GM20431 (cell line): ENCODE results near the gene ABCD2.
"Not testable (repeated sequence)": the region's sequence is repeated elsewhere in the genome, so short reads cannot be mapped to it uniquely, and the experiment has no call there.

Experiments
- in situ Hi-C: fragments of 300-500 bp; cut with MseI, MboI; formaldehyde crosslinking; loops from one replicate; pipeline ENCODE4 v1.15.0; 2020; ENCODE audit warnings: low sequenced_read_pairs; ENCODE audit not compliant: unreplicated experiment

ABCD2 gene

DNA sequence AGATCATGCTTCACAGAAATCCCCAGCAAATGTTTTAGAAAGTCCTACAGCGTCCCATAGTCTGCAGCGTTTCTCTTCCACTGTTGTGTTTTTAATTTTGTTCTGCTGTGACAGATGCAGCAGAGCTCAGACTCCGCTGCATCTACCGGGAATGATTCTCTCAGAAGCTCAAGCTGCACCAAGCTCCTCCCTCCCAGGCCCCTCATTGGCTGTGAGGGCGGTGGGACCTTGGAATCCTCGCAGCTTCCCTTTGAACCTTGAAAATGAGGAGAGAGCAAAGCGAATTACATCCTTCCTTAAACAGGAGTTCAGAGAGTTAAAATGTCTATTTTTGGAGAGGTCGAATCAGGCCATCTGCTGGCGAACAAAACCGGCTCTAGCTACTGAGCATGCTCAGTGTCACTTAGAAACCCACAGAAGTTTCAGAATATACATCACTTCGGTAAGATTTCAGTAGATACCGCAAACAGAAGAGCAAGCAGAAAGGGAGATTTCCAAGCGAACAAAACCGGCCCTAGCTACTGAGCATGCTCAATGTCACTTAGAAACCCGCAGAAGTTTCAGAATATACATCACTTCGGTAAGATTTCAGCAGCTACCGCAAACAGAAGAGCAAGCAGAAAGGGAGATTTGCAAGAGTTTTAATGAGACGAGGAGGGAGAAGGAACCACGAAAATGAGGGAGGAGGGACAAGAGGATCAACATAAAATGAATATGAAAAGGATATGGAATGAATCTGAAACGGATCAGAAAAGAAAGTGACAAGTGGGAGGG lies at the start of gene ABCD2:
Gene ABCD2, minus strand, starts transcription at position 144 of the 774 bp plus-strand sequence. CDS start 188 bp downstream, outside the sequence.
- in situ Hi-C loops, result no loop called here

DNA sequence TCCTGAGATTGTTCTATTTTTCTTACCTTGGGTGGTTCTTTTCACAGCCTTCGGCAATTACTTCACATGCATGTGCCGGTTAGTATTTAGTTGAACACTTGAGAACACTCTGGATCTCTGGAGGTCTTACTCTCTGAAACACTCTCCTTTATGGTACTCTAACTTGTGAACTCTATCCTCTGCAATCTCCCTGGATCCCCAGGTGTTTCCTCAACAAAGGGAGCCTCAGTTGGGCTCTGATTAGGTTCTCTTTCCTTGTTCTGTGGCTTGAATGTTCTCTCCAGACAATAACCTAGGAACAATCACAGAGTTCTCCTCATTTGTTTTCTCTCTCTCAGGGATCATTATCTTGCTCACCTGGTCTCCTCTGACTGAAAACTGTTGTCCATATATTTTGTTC lies 40.5 kb upstream of the ABCD2 start:
- in situ Hi-C loops, result no loop called here

DNA sequence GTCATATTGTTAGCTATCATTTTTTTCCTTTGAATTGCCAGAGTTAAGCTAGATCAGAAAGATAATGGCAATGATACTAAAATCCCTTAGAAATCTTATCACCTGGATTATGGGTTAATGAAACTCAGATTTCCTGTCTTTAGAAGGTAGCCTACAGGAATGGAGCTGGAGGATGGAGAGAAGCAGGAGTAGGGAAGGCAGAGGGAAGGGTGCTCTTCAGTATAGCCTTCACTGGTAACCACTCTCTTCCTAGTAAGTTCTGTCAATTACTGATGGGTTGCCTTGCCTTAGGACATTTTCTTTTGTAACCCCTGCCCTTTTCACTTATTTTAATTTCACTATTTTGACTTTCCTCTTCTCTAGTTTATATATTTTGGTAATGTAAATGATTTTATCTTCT lies 27.8 kb upstream of the ABCD2 start:
- in situ Hi-C loops, result no loop called here

DNA sequence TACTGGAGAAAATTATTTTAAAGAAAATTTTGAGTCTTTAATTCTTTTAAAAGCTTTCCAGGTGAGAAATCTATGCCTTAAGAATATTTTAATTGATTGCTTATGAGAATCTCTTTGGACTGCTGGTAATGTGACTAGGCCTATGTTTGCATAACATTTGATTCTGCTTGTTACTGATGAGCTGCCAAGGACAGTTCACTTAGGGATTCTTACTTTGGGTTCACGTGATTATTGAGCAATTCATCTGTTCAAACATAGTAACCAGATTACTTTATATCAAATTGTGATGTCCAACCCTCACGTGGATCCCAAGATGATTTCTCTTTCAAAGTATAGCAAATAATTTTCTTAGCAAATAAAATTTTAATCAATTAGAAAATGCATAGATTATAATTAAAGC lies 27.4 kb upstream of the ABCD2 start:
- in situ Hi-C loops, result no loop called here

DNA sequence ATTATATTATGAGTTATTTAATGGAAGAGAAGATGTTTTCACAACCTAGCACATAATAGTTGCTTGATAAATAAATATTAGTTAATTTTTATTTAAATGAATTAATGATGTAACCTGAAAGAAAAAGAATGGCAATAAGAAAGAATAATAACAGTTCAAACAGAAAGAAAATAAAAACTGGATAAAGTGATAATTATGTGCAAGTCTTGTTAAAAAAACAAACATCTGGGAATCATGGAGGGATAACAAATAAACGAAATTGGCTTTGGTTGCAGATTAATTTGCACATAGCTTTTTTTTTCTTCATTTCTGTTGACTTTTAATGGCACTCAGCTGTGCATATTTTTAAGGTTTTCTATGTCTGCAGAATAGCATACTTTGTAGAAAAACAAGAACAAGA lies 23.4 kb upstream of the ABCD2 start:
- in situ Hi-C loops, result no loop called here

DNA sequence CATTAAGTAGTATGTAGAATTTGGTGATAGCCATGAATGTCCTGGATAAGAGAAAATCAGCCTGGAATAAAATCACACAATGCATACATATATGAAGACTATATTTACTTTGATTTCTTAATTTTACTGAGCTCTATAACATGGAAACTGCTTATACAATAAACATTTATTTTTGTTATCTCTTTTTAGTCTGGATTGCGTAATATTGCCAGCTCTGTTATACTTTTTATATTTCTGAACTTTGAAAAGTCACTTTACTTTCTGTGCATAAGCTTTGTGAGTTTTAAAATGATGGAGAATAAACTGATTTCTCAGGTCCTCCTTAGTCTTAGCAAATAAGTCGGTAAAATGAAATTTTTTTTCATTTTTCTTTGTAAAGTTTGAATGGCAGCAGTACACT lies 19.2 kb upstream of the ABCD2 start:
- in situ Hi-C loops, result no loop called here

DNA sequence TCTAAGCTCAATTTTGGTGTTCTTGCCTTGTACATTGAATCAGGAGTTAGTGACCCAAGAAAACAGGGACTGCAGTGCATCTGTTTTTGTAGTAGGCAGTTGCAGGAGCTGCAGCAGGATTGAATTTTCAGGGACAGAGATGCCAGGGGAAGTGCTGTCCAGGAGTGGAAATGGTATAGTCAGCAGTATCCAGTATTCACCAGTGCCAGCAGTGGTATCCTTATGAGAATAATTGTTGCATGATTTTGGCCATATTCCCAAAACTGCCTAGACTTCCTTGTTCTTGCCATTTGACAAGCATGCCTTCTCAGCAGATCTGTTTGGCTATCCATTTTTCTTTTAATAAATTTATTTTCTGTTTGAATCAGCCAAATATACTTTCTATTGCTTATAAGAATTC lies 18.6 kb upstream of the ABCD2 start:
- in situ Hi-C loops, result no loop called here

DNA sequence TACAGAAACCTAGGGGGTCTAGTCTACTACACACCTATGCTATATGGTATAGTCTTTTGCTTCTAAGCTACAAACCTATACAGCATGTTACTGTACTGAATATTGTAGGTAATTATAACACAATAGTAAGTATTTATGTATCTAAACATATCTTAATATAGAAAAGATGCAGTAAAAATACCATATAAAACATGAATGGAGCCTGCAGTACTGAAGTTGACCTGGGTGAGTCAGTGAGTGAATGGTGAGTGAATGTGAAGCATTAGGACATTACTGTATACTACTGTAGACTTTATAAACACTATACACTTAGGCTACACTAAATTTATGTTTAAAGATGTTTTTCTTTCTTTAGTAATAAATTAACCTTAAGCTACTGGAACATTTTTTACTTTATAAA lies 13.1 kb upstream of the ABCD2 start:
- in situ Hi-C loops, result no loop called here

DNA sequence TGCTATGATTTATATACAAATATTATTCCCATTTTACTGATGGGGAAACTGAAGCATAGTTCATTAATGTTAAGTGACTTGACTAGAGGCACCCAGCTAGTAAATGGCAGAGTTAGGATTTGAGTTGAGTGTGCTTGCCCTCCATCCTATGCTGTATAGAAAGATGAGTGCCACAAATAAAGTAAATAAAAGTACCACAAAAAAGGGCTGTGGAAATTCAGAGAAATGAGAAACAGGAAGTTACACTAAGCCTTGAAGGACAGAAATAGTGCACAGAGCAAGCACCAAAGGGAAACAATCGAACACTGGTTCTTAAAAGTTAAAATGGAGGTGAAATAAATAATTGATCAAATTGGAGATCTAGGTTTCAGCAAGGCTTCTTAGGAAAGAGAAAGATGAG lies 9.2 kb upstream of the ABCD2 start:
- in situ Hi-C loops, result no loop called here

DNA sequence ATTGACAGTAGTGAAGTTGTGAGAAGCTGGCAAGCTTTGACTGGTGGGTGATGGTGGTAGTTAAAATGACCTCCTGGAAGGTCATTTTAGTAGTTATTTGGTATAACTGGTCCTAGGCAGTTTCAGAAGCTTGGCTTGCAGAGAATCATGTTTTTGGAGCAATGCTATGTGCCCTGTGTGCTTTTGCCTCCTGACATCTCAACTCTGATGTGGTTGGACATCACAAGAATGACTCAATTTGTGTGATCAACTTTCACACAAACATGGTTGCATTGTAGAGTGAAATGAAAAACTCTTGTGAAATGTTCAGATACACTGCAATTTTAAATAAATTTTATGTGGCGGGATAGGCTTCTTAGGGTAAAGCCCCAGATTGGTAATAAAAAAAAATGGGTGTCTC lies 8.3 kb upstream of the ABCD2 start:
- in situ Hi-C loops, result no loop called here

DNA sequence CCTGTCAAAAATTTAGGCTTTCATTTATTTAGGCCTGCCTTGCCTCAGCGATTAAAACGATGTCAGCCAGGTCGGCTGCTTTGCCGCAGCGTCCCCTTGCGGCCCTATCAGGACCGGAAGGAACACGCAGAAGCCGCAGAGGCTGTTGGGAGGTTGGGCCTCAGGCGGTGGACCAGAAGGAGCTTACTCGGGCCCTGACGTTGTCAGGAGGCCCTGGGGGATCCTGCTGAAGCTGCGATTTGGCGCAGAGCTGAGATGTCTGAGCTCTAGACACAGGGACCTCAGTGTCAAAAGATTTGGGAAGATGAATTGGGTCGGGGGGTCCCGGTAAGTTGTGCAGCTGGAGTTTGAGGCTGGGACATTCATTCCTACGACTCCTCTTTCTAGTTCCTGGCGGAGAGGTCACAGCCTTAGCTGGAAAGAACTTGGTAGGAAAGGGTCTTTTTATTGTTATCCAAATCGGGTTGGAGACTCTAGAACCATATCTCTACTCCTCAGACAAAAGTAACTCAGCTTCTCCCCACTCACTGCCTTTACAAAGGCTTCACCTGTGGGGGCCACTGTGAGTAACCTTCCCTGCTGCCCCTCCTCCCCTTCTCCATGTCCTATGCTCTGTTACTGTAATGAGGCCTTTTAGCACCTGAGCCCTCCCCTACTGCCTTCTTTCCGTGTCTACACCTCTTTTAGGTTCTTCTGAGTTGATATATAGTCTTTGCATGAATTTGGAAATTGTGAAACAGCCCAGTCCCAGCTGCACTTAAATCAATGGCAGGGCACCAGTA lies 6.6 kb upstream of the ABCD2 start:
- in situ Hi-C loops, result no loop called here

DNA sequence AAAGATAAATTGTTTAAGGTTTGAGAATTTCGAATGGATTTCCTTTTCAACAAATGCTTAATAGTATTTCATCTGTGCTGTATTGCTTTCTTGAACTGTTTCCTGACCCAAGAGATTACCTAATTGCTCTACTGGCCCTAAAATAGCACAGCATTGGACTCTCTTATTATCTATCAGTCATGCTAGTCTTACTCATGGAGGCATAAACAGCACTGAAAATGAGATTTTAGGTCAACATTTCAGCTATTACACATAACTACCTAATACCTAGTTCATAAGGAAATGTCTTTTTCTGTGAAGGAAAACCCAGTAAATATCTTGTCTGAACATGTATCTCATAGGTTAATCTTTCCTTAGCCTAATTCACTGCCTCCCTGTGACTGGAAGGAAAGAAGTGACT lies 4.3 kb upstream of the ABCD2 start:
- in situ Hi-C loops, result no loop called here

DNA sequence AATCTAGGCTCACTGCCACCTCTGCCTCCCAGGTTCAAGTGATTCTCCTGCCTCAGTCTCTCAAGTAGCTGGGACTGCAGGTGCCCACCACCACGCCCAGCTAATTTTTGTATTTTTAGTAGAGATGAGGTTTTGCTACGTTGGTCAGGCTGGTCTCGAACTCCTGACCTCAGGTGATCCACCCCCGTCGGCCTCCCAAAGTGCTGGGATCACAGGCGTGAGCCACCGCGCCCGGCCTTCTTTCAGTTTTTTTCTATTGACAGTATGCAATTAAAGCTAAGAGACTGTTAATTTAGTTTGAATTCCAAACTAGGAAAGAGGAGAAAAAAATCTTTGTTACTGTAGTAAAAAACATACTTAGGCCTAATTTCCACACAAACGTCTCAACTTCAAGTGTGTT lies 3.6 kb upstream of the ABCD2 start:
- in situ Hi-C loops, result not testable (repeated sequence)

DNA sequence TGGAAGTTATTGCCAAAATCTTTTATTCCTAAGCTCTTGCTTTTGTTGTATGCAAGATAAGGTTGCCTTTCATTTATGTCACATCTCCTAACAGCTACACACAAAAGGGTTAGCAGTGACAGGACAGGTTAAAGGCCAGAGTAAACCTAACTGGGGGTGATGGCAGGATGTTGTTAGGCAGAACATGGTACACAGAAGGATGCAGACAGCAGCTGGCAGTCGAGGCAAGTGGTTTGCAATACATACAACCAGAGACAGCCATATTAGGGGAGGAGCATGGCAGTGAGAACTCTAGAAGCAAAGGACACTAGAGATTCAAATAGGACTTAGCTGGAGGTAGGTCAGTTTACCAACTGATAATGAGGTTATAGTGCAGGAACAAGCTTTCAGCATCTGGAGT lies 2.7 kb upstream of the ABCD2 start:
- in situ Hi-C loops, result no loop called here

DNA sequence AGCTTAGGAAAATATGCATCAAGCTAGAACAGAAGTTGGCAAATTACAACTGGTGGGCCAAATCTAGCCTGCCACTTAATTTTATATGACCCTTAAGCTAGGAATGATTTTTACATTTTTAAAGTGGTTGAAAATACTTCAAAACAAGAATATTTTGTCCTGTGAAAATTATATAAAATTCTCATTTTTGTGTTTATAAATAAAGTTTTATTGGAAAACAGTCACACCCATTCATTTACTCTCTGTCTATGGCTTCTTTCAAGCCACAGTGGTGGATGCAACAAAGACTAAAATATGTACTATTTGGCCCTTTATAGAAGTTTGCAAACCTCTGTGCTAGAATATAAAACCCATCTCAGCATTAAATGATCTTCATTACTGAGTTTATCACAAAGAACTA lies 2.1 kb upstream of the ABCD2 start:
- in situ Hi-C loops, result no loop called here

DNA sequence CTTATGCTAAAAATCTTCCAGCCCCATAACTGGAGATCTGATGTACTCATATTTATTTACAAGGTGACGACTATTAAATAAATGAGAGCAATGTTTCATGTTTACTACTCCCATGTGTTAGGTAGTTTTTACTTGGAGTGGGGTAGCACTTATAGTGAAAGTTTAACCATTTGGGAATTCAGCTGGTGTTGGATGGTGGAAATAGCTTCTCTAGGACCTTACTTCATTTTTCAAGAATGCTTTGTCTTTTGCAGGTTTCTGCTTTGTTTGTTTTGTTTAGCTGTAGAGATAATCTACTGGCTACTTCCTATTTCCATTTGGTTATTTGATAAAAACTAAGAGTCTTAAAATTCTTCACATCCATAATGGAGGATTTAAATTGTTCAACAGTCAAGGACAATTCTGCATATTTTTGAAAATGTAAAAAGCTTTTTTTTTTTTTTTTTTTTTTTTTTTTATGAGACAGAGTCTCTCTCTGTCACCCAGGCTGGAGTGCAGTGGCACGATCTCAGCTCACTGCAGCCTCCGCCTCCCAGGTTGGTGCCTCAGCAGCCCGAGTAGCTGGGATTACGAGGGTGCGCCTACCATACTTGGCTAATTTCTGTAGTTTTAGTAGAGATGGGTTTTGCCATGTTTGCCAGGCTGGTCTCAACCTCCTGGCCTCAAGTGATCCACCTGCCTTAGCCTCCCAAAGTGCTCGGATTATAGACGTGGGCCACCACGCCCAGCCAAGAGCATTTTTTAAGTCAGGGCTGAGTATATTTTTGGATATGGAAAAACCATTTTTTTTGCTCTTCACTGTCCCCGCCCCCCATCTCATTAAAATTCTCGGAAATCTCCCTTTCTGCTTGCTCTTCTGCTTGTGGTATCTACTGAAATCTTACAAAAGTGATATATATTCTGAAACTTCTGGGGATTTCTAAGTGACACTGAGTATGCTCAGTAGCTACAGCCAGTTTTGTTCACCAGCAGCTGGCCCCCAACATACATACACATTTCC lies 1.4 kb upstream of the ABCD2 start:
- in situ Hi-C loops, result no loop called here

DNA sequence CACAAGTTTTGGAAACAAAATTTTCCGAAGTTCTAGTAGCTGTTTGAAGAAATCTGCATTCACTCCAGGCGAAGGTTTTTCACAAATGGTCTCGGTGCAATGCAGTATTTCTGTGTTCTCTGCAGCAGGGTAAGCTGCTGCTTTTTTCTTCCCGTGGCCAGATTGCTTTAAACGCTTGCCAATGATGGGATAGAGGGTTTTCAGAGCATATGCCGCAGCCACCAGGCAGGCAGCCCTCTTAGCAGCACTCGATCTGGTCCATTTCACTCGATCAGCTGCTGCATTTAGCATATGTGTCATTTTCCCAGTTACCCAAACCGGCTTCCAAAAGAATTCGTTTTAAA lies 315 bp downstream of the ABCD2 start:
- in situ Hi-C loops, result no loop called here

DNA sequence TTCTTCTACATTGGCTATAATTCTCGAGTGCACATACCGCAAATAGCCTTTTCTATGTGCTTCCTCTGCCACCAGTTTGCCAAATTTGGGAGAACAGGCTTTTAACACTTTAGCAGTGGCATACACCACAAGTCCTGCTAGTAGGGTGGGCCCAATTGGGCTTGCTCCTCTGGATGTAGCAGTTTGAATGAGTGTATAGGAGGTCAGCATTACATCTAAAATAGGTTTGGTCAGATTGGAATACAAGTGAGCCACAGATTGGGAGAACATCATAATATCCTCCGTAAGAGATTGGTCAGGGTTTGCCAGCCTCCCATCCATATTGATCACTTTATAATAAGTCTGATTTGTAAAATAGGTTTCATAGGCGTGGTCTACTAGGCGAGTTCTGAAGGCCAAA lies 902 bp downstream of the ABCD2 start:
- in situ Hi-C loops, result no loop called here

DNA sequence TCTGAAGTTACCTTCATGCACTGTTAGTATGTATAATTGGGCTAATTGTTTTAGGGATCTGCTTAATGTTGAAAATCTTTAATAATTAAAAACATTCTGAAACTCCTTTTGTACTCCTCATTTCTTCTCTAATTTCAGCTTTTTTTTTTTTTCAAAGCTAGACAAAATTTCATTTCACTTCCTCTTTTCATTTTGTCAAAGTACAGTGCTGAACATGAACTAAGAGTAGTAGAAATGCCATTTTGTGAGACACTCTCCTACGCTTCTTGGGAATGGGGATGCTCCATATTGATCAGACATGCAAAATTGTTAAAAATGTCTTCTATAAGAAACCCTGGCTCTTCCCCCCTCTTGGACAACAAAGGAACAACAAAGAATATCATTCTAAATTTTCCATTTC lies 1.7 kb downstream of the ABCD2 start:
- in situ Hi-C loops, result no loop called here

DNA sequence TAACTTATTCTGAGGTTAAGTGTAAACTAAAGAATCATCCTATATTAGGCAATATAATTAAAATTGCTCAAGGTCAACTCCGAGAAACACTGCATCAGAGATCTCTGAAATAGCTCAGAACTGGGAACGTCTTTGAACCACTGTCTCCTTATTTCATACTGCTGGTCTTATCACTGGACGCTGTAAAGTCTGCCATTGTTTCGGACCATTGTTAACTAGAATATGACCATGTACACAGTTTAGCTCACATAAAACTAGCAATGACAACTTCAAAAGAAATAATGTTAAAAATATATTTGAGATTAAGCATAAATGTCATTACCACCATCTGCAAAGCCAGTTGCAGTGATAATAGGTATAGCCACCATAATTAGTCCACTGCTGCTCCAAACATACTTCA lies 2.9 kb downstream of the ABCD2 start:
- in situ Hi-C loops, result no loop called here

DNA sequence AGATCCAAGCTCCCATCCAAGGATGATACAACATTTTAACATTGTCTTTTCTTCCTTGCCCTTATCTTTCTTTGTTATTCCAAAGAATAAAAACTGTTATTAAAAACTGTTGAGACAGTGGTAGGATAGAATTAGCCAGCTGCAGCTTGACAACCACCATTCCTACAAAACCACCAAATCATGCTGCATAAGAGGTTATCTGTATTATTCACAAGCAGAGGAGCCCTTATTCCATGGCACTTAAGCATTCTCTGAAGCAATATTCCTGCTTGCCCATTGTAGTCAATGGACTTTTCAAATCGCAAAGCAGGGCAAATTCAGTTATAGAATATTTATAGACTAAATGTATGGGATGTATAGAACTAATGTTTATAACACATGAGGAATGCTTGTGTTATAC lies 3.4 kb downstream of the ABCD2 start:
- in situ Hi-C loops, result no loop called here
